NCI-H1417 (cell line): Measurements from ENCODE around the gene ZNF185.

Experiments used
- DNase-seq, 3 experiments: peaks; one replicate each; lab custom pipeline; 2025; lab: John Stamatoyannopoulos, UW

Gene ZNF185

GRCh38 chrX:152897222-152898131, at the start of gene ZNF185:
TSS of gene ZNF185 (plus strand) at chrX:152898067. CDS start at chrX:152914490, 16,423 bp downstream.
- peak in 1 of 3 experiments; percentile 12 for DNase-seq

- DNase-seq: no peak
These were observed 47.4 kb upstream of the ZNF185 start for GRCh38 chrX:152850465-152850864.

GRCh38 chrX:152853986-152854385, 43.9 kb upstream of the ZNF185 start:
- no peak for DNase-seq

GRCh38 chrX:152861116-152861515, 36.8 kb upstream of the ZNF185 start:
- DNase-seq: no peak

- DNase-seq: no peak
These were observed 36.0 kb upstream of the ZNF185 start for GRCh38 chrX:152861826-152862225.

- DNase-seq: no peak
These were observed 32.5 kb upstream of the ZNF185 start for GRCh38 chrX:152865232-152865920.

- DNase-seq: no peak
These were observed 31.5 kb upstream of the ZNF185 start for GRCh38 chrX:152866386-152866785.

- DNase-seq: no peak
These were observed 27.9 kb upstream of the ZNF185 start for GRCh38 chrX:152869972-152870371.

GRCh38 chrX:152871260-152871659, 26.6 kb upstream of the ZNF185 start:
- DNase-seq: no peak

GRCh38 chrX:152872522-152872921, 25.3 kb upstream of the ZNF185 start:
- no peak for DNase-seq

- no peak for DNase-seq
These were observed 24.5 kb upstream of the ZNF185 start for GRCh38 chrX:152873361-152873760.

- no peak for DNase-seq
These were observed 20.7 kb upstream of the ZNF185 start for GRCh38 chrX:152876931-152877840.

- no peak for DNase-seq
These were observed 18.7 kb upstream of the ZNF185 start for GRCh38 chrX:152878976-152879755.

- no peak for DNase-seq
These were observed 16.6 kb upstream of the ZNF185 start for GRCh38 chrX:152881289-152881688.

- DNase-seq: no peak
These were observed 13.7 kb upstream of the ZNF185 start for GRCh38 chrX:152884171-152884570.

GRCh38 chrX:152886716-152887115, 11.2 kb upstream of the ZNF185 start:
- no peak for DNase-seq

GRCh38 chrX:152892499-152892898, 5.4 kb upstream of the ZNF185 start:
- no peak for DNase-seq

GRCh38 chrX:152892999-152893891, 4.6 kb upstream of the ZNF185 start:
- no peak for DNase-seq

- no peak for DNase-seq
These were observed 3.8 kb upstream of the ZNF185 start for GRCh38 chrX:152893980-152894610.

- DNase-seq: no peak
These were observed 2.7 kb upstream of the ZNF185 start for GRCh38 chrX:152895121-152895520.
